Ishikawa (cell line): ENCODE data around the gene TIMM44.
A peak's percentile ranks its signal among the peaks of the same experiment; 100 is the strongest.

ENCODE experiments used
- CEBPB ChIP-seq: IDR thresholded peaks from 2 replicates; pipeline ENCODE4 v1.6.1; 2012
- CREB1 ChIP-seq: IDR thresholded peaks from 2 replicates; pipeline ENCODE4 v1.6.1; 2012; ENCODE audit warnings: low read depth
- EGR1 ChIP-seq: IDR thresholded peaks from 2 replicates; pipeline ENCODE4 v1.6.1; 2012
- EP300 ChIP-seq: IDR thresholded peaks from 2 replicates; pipeline ENCODE4 v1.6.1; 2012; ENCODE audit warnings: borderline replicate concordance
- FOXM1 ChIP-seq: IDR thresholded peaks from 2 replicates; pipeline ENCODE4 v1.6.1; 2012; ENCODE audit warnings: low read depth, borderline replicate concordance
- MAX ChIP-seq: IDR thresholded peaks from 2 replicates; pipeline ENCODE4 v1.6.1; 2012
- NFIC ChIP-seq: IDR thresholded peaks from 2 replicates; pipeline ENCODE4 v1.6.1; 2012
- RAD21 ChIP-seq: IDR thresholded peaks from 2 replicates; pipeline ENCODE4 v1.6.1; 2012; ENCODE audit warnings: low read depth
- REST ChIP-seq: IDR thresholded peaks from 2 replicates; pipeline ENCODE4 v1.6.1; 2012; ENCODE audit warnings: low read depth, mild to moderate bottlenecking
- TAF1 ChIP-seq: IDR thresholded peaks from 2 replicates; pipeline ENCODE4 v1.6.1; 2012; ENCODE audit warnings: low read depth, mild to moderate bottlenecking
- TCF12 ChIP-seq: IDR thresholded peaks from 2 replicates; pipeline ENCODE4 v1.6.1; 2012; ENCODE audit warnings: low read depth
- TEAD4 ChIP-seq: IDR thresholded peaks from 2 replicates; pipeline ENCODE4 v1.6.1; 2012
- USF1 ChIP-seq: IDR thresholded peaks from 2 replicates; pipeline ENCODE4 v1.6.1; 2012
- YY1 ChIP-seq: IDR thresholded peaks from 2 replicates; pipeline ENCODE4 v1.6.1; 2012; ENCODE audit warnings: low read depth
- ZBTB7A ChIP-seq: IDR thresholded peaks from 2 replicates; pipeline ENCODE4 v1.6.1; 2012; ENCODE audit warnings: low read depth

TIMM44 gene

GRCh38 chr19:7888826-7889217, 54.6 kb downstream of the TIMM44 start:
- TF ChIP-seq ZBTB7A = no peak
- TF ChIP-seq CREB1 = no peak
- no peak for TF ChIP-seq TCF12
- TF ChIP-seq TAF1 = no peak
- no peak for TF ChIP-seq YY1
- TF ChIP-seq MAX = no peak
- no peak for TF ChIP-seq USF1

- TF ChIP-seq ZBTB7A (peak; percentile 77), NFIC (no peak), FOXM1 (no peak), EGR1 (peak; percentile 18; the same call in 1 of the 2 replicates), TAF1 (peak; percentile 56), EP300 (no peak), REST (no peak), MAX (peak; percentile 37; the same call in 1 of the 2 replicates)
Observed at GRCh38 chr19:7888145-7888825, 55.2 kb downstream of the TIMM44 start, which contains the start of gene LRRC8E. LRRC8E (plus strand) TSS chr19:7888510; CDS start chr19:7895604, 7,094 bp downstream.

GRCh38 chr19:7887408-7888144, 55.9 kb downstream of the TIMM44 start:
- no peak for TF ChIP-seq RAD21
- no peak for TF ChIP-seq FOXM1
- no peak for TF ChIP-seq NFIC
- no peak for TF ChIP-seq CEBPB
- no peak for TF ChIP-seq REST
- 0 out of 2 replicates have a peak, but pooled peaks have one; percentile 4 for TF ChIP-seq TCF12
- TF ChIP-seq CREB1 = no peak
- TF ChIP-seq EGR1 = no peak

- TF ChIP-seq TCF12 (no peak), NFIC (no peak), TEAD4 (no peak), TAF1 (no peak), CEBPB (no peak), YY1 (no peak), MAX (no peak), REST (no peak), RAD21 (no peak), EGR1 (no peak), EP300 (no peak), CREB1 (no peak), ZBTB7A (no peak), USF1 (no peak), FOXM1 (no peak)
Observed at GRCh38 chr19:7885818-7886217, 57.6 kb downstream of the TIMM44 start.
